GM12801 (cell line): ENCODE measurements around the gene CD72.

Experiments
- TF ChIP-seq, protein P1 (sequence below): IDR thresholded peaks from one replicate; pipeline ENCODE4 v1.5.1; 2011; ENCODE audit warnings: control low read depth; ENCODE audit not compliant: insufficient read length; ENCODE audit errors: extremely low read depth

The CD72 gene

DNA sequence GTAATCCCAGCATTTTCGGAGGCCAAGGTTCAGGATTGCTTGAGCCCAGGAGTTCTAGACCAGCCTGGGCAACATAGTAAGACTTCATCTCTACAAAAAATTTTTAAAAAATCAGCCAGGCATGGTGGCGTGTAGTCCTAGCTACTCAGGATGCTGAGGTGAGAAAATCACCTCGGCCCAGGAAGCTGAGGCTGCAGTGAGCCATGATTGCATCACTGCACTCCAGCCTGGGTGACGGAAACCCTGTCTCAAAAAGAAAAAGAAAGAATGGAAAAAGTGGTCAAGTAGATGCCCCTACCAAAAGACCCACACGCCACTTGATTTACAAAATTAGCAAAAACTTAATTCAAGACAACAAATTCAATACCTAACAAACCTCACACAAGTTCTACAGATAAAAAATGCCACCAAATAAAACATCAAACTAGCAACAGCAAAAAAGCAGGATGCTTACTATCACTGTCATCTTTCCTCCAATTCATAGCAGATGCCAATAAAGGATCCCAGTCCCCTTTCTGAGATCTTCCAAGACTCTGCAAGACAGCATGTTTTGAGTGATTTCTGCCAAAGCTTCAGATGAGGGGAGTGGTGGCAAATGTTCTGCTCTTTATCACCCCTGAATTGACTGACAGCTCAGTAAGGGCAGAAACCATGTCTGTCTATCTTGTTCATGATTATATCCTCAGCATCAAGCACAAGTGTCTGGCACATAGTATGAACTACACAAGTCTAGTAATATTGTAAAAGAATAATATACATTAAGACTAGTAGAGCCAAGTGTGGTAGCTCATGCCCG, 47.3 kb downstream of the CD72 start:
- TF ChIP-seq, protein P1, sequence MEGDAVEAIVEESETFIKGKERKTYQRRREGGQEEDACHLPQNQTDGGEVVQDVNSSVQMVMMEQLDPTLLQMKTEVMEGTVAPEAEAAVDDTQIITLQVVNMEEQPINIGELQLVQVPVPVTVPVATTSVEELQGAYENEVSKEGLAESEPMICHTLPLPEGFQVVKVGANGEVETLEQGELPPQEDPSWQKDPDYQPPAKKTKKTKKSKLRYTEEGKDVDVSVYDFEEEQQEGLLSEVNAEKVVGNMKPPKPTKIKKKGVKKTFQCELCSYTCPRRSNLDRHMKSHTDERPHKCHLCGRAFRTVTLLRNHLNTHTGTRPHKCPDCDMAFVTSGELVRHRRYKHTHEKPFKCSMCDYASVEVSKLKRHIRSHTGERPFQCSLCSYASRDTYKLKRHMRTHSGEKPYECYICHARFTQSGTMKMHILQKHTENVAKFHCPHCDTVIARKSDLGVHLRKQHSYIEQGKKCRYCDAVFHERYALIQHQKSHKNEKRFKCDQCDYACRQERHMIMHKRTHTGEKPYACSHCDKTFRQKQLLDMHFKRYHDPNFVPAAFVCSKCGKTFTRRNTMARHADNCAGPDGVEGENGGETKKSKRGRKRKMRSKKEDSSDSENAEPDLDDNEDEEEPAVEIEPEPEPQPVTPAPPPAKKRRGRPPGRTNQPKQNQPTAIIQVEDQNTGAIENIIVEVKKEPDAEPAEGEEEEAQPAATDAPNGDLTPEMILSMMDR, result no peak

DNA sequence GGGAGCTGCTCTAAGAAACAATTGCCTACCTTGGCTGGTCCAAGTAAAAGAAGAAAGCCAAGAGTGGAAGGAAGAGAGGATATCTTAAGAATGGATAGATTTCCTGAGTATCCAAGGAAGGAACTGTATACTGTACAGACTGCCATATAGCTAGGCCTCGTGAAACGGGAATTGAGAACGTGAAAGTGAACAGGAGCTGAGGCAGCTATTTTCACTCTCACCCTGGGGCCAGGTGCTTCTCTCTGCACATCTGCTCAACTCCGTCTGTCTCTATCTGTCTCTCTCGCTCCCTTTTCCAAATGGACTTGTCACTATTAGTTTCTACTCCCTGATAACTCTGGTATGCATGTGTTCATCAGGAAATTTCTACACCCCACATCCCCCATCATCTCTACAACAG, 49.0 kb downstream of the CD72 start:
- TF ChIP-seq, protein P1, result no peak

DNA sequence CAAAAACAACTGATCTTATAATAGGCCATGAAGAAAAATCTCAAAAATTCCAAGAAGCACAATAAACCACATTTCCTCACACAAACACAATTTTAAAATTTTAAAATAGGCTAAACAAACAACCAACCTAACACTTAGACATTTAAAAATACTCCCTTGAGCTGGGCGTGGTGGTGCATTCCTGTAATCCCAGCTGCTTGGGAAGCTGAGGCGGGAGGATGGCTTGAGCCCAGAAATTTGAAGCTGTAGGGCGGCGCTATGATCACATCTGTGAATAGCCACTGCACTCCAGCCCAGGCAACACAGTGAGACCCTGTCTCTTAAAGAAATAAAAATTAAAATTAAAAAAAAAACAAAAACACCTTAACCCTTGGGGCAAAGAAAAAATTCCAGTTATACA, 50.0 kb downstream of the CD72 start:
- TF ChIP-seq, protein P1, result no peak

DNA sequence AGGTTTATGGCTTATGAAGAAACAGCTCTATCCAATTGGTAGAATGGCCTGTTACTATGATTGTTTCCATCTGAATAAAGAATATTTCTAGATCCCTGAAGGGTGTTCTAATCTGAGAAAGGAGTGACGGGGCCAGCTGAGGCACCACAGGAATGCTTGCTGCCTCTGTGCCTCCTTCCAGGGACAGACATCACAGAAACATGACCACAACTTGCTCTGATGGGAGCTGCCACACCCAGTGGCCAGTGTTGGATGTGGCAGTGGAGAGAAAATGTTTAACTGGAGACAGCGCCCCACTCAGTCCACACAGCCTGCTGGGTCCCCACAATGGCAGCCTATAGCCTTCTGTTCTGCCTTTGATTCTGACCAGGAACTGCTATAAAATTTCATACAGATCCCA, 51.8 kb downstream of the CD72 start:
- TF ChIP-seq, protein P1, result no peak

DNA sequence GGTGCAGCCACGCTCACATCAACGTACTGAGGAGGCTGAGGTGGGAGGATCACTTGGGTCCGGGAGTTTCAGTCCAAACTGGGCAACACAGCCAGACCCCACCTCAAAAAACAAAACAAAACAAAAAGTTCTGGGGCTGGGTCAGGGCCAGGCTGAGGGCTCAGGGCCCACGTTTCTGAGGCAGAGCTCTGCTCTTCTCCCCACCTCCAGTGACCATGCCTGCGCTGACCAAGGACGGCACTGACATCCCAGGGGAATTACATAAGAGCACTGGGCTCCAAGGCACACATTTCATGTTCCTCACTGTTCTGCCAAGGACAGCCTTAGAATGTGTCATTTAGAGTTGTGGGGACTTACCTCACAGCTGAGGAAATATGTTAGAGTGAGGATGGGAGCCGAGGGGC, 53.6 kb downstream of the CD72 start:
- TF ChIP-seq, protein P1, result no peak

DNA sequence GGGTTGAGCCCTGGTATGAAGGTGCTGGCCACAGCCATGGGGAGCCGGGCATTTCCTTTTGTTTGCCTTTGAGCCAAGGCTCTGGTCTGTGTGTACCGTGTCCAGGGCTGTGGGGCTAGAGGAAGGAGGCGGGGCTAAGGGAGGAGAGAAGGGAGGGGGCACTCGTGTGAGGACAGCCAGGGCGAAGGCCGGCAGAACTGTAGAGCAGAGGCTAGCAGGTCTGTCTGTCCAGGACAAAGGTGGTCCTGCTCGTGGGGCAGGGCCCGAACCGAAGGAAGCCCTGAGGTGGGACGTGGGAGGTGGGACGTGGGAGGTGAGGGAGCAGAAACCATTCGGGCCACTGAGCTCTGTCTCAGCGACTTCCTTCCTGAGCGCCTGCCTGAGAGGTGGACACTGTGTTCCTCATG, 54.4 kb downstream of the CD72 start:
- TF ChIP-seq, protein P1, result no peak

DNA sequence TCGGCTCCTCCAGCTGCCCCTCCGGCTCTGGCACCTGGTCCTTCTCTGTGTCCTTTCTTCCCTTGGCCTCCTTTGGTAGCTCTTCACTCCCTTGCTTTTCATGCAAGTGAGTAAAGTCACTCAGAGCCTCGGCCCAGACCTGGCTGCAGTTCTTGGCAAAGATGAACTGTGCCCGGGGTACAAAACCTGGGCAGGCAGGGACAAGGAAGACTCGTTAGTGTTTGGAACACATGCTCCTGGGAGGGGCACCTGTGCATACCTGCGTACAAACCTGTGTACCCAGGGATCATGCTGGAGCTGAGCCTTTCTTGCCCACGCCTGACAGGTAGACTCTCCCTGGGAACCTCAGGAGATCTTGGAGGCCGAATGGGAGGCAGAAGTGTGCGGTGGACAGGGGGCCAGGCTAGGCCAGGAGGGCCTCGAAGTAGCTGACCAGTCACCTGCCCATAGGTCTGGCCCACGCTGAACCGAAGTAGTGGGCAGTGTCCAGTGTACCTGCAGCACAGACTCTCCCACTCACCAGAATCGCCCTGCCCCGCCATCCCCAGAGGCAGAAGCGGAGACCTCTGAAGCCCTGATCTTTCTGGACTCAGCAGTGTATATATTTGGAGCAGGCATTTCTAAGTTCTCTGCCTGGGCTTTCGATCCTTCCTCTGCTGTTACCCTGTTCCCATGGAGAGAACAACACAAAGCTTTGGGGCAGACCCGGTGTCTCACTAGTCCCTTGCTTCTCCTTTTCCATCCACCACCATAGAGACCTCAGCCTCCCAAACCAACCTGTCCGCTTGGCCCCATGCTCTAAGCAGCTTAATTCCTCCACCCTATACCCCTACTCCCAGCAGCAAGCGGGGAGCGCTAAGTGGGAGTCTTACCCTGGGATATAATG, 55.1 kb downstream of the CD72 start:
- TF ChIP-seq, protein P1, result no peak
